ENCODE data around the gene ADAP1. TPM values are rescaled to one million over a fixed set of nuclear protein-coding genes. Genes with fewer than 3 reads are reported as not detected.

ADAP1 gene
- total and polyA plus RNA-seq, 8 donors, result 10.9 to 41.2 (median 14.4) TPM

- intact Hi-C loops (cut with DNase I), result no loop called here
- H3K36me3 ChIP-seq, result peaks cover 0 to under 1% (median 0%) of the 10 kb centered on the region in 3 donors
- no peak for TF ChIP-seq CTCF (IDR thresholded peaks at IDR 0.05)
- no peaks in the 10 kb centered on the region for H3K27me3 ChIP-seq
- FAIRE-seq, result no peak
- H3K4me1 ChIP-seq, result peaks cover 43 to 48% (median 43%) of the 10 kb centered on the region in 3 donors
- peak; percentile 76 to 91 (median 80) for DNase-seq
- peak overlapping the region in 1 of 4 donors; percentile 5 for H3K4me3 ChIP-seq
- no peaks in the 10 kb centered on the region for H3K9me3 ChIP-seq
- ATAC-seq, result peak; percentile 44 to 71 (median 68)
- H3K27ac ChIP-seq, result peak overlapping the region; percentile 93 to 99 (median 98)
- WGBS, 2 donors, result 15 to 20% methylated on average over 17 to 19 of the region's 19 CpGs
Measured at GRCh38 chr7:977326-978048, 23.0 kb upstream of the ADAP1 start.

GRCh38 chr7:976901-977325 is 22.4 kb upstream of the ADAP1 start:
- ATAC-seq (peak in 3 of 4 donors; percentile 1 to 2 (median 2)), FAIRE-seq (no peak), DNase-seq (no peak)
- no peaks in the 10 kb centered on the region for H3K27me3 ChIP-seq
- H3K4me3 ChIP-seq, result no peak overlapping the region
- peaks cover 43 to 51% (median 49%) of the 10 kb centered on the region in 3 donors for H3K4me1 ChIP-seq
- peak overlapping the region; percentile 93 to 99 (median 98) for H3K27ac ChIP-seq
- peaks cover 0 to 6% (median 1%) of the 10 kb centered on the region in 3 donors for H3K36me3 ChIP-seq
- intact Hi-C loops (cut with DNase I), result no loop called here
- WGBS, 2 donors, result 29 to 44% methylated on average over 19 of the region's 19 CpGs
- no peak for TF ChIP-seq CTCF (IDR thresholded peaks at IDR 0.05)
- H3K9me3 ChIP-seq, result no peaks in the 10 kb centered on the region

GRCh38 chr7:975702-976473 is 21.4 kb upstream of the ADAP1 start:
- FAIRE-seq (no peak), DNase-seq (peak in 1 of 6 donors; percentile 52), ATAC-seq (peak in 2 of 4 donors; percentile 2 to 3)
- Histone ChIP-seq H3K27ac (peak overlapping the region; percentile 93 to 99 (median 98)), H3K36me3 (peaks cover 0 to 8% (median 4%) of the 10 kb centered on the region in 3 donors), H3K4me1 (peaks cover 43 to 51% (median 50%) of the 10 kb centered on the region in 3 donors), H3K9me3 (no peaks in the 10 kb centered on the region), H3K4me3 (peak overlapping the region; percentile 97 to 100 (median 100)), H3K27me3 (no peaks in the 10 kb centered on the region)
- no peak for TF ChIP-seq CTCF (IDR thresholded peaks at IDR 0.05)
- intact Hi-C loops (cut with DNase I), result no loop called here
- WGBS, 2 donors, result 19 to 27% methylated on average over 28 of the region's 28 CpGs

GRCh38 chr7:974820-975681 is 20.6 kb upstream of the ADAP1 start, which contains the start of gene COX19:
Gene COX19 (minus strand): TSS chr7:975549. CDS start chr7:975509, 40 bp downstream.
- 0% methylated on average over 68 to 78 of the region's 78 CpGs for WGBS, 2 donors
- peaks cover 43 to 51% (median 50%) of the 10 kb centered on the region in 3 donors for H3K4me1 ChIP-seq
- H3K36me3 ChIP-seq, result peaks cover 0 to 8% (median 4%) of the 10 kb centered on the region in 3 donors
- DNase-seq, result peak; percentile 88 to 97 (median 92)
- peak; percentile 82 to 92 (median 90) for ATAC-seq
- intact Hi-C loops (cut with DNase I), result no loop called here
- FAIRE-seq, result no peak
- H3K27me3 ChIP-seq, result no peaks in the 10 kb centered on the region
- H3K9me3 ChIP-seq, result no peaks in the 10 kb centered on the region
- peak within 1 kb of the TSS; percentile 97 to 100 (median 100) for H3K4me3 ChIP-seq
- peak within 1 kb of the TSS; percentile 93 to 99 (median 98) for H3K27ac ChIP-seq
- TF ChIP-seq CTCF (IDR thresholded peaks at IDR 0.05), result no peak
